ENCODE results near the gene ANXA9. TPM values are rescaled to one million over a fixed set of nuclear protein-coding genes. Genes with fewer than 3 reads are reported as not detected.

ANXA9 gene
- total and polyA plus RNA-seq, 7 donors, result 0.07 to 0.10 (median 0.07) TPM; not detected in 4

GRCh38 chr1:150997126-150997872, 15.2 kb downstream of the ANXA9 start:
- no peak for TF ChIP-seq CTCF (IDR thresholded peaks at IDR 0.05)
- intact Hi-C loops (cut with DNase I), result no loop called here
- WGBS, 3 donors, result 76 to 88% (median 83%) methylated on average over 20 of the region's 20 CpGs
- peaks cover 11% of the 10 kb centered on the region for H3K4me1 ChIP-seq
- H3K9me3 ChIP-seq, result no peaks in the 10 kb centered on the region
- H3K27ac ChIP-seq, result no peak overlapping the region
- no peaks in the 10 kb centered on the region for H3K27me3 ChIP-seq (ENCODE audit: insufficient read depth in 3 of 3, low read length in 2 of 3)
- H3K36me3 ChIP-seq (ENCODE audit: insufficient read depth in 1 of 2, low read depth in 1 of 2), result peaks cover 0 to 58% of the 10 kb centered on the region in 2 donors
- ATAC-seq, result no peak
- no peak overlapping the region for H3K4me3 ChIP-seq
- DNase-seq, result no peak

- Histone ChIP-seq H3K27me3 (ENCODE audit: insufficient read depth in 3 of 3, low read length in 2 of 3) (no peaks in the 10 kb centered on the region), H3K27ac (no peak overlapping the region), H3K4me1 (peaks cover 13% of the 10 kb centered on the region), H3K4me3 (no peak overlapping the region), H3K9me3 (no peaks in the 10 kb centered on the region), H3K36me3 (ENCODE audit: insufficient read depth in 1 of 2, low read depth in 1 of 2) (peaks cover 0 to 64% of the 10 kb centered on the region in 2 donors)
- 42 to 74% (median 47%) methylated on average over 5 of the region's 5 CpGs for WGBS, 3 donors
- no peak for TF ChIP-seq CTCF (IDR thresholded peaks at IDR 0.05)
- intact Hi-C loops (cut with DNase I), result no loop called here
- DNase-seq, result no peak
- ATAC-seq, result no peak
Measured at GRCh38 chr1:150997949-150998348, 15.9 kb downstream of the ANXA9 start.

- intact Hi-C loops (cut with DNase I), result no loop called here
- DNase-seq (no peak), ATAC-seq (no peak)
- no peaks in the 10 kb centered on the region for H3K27me3 ChIP-seq (ENCODE audit: insufficient read depth in 3 of 3, low read length in 2 of 3)
- no peak overlapping the region for H3K4me3 ChIP-seq
- TF ChIP-seq CTCF (IDR thresholded peaks at IDR 0.05), result no peak
- no peaks in the 10 kb centered on the region for H3K9me3 ChIP-seq
- peaks cover 25% of the 10 kb centered on the region for H3K4me1 ChIP-seq
- H3K36me3 ChIP-seq (ENCODE audit: insufficient read depth in 1 of 2, low read depth in 1 of 2), result peaks cover 0 to 64% of the 10 kb centered on the region in 2 donors
- 75 to 78% (median 77%) methylated on average over 17 of the region's 17 CpGs for WGBS, 3 donors
- no peak overlapping the region for H3K27ac ChIP-seq
Measured at GRCh38 chr1:150999051-150999674, 17.1 kb downstream of the ANXA9 start.

- 91 to 97% (median 92%) methylated on average over 2 of the region's 2 CpGs for WGBS, 3 donors
- H3K4me1 ChIP-seq, result peaks cover 33% of the 10 kb centered on the region
- H3K36me3 ChIP-seq (ENCODE audit: insufficient read depth in 1 of 2, low read depth in 1 of 2), result peaks cover 0 to 64% of the 10 kb centered on the region in 2 donors
Measured at GRCh38 chr1:150999926-151000325, 17.8 kb downstream of the ANXA9 start.

More at GRCh38 chr1:150999926-151000325, 17.8 kb downstream of the ANXA9 start:
- intact Hi-C loops (cut with DNase I), result loop anchor here in 1 of 2 donors (5.0 kb wide), 1 partner anchor 73 kb away; the partner anchor contains the start of gene SETDB1
- Histone ChIP-seq H3K4me3 (no peak overlapping the region), H3K27ac (no peak overlapping the region), H3K27me3 (ENCODE audit: insufficient read depth in 3 of 3, low read length in 2 of 3) (no peaks in the 10 kb centered on the region), H3K9me3 (no peaks in the 10 kb centered on the region)
- TF ChIP-seq CTCF (IDR thresholded peaks at IDR 0.05), result no peak
- no peak for DNase-seq
- ATAC-seq, result no peak

Data from psoas muscle (tissue), 8 donors.